Heart right ventricle (tissue), 16 donors: ENCODE measurements around the gene F10. TPM values are rescaled to one million over a fixed set of nuclear protein-coding genes. Genes with fewer than 3 reads are reported as not detected.
A peak's percentile ranks its signal among the peaks of the same experiment; 100 is the strongest.

ENCODE experiments used
- ATAC-seq, 8 donors: fragments of 200-7000 bp; cut with Tn5 transposase; one replicate each; pipeline ENCODE4 v1.9.1; 2020; ENCODE audit warnings: mild to moderate bottlenecking in 8 of 8, moderate library complexity in 8 of 8, moderate number of reproducible peaks in 1 of 8
- DNase-seq, 2 donors: peaks; one replicate each; pipeline ENCODE4 v3.0.0-alpha.2; 2020
- H3K27ac ChIP-seq, 10 donors: fragments of 200-600 bp; sonication (generic) in 2 of 10; one replicate each; pipeline versions ENCODE4 v1.5.0 to v1.8.0; 2020 to 2022; ENCODE audit warnings: mild to moderate bottlenecking in 3 of 10
- H3K27me3 ChIP-seq, 7 donors: fragments of 200-600 bp; one replicate each; pipeline ENCODE4 v1.8.0; 2021 to 2022; ENCODE audit warnings: mild to moderate bottlenecking in 2 of 7
- H3K36me3 ChIP-seq, 9 donors: fragments of 200-600 bp; sonication (generic) in 1 of 9; one replicate each; pipeline versions ENCODE4 v1.5.0 to v1.8.0; 2020 to 2022; ENCODE audit warnings: mild to moderate bottlenecking in 2 of 9
- H3K4me1 ChIP-seq, 9 donors: fragments of 200-600 bp; sonication (generic) in 1 of 9; one replicate each; pipeline versions ENCODE4 v1.5.0 to v1.8.0; 2020 to 2022; ENCODE audit warnings: mild to moderate bottlenecking in 4 of 9
- H3K4me3 ChIP-seq, 10 donors: fragments of 200-600 bp; sonication (generic) in 2 of 10; one replicate each; pipeline versions ENCODE4 v1.5.0 to v1.8.0; 2020 to 2022; ENCODE audit warnings: mild to moderate bottlenecking in 7 of 10, moderate library complexity in 2 of 10
- H3K9me3 ChIP-seq, 11 donors: fragments of 200-600 bp in 10 of 11; sonication (generic) in 2 of 11; one replicate each; pipeline versions ENCODE4 v1.5.0 to v1.8.0; 2013 to 2022; ENCODE audit warnings: mild to moderate bottlenecking in 2 of 11, control low read depth in 1 of 11, moderate library complexity in 1 of 11
- WGBS, 2 donors: extraction: QIAGEN DNeasy Blood & Tissue Kit; methylation state at CpG; one replicate each; pipeline ENCODE4 v1.1.7; 2013; ENCODE audit warnings: inconsistent platforms in 1 of 2; 5-methylcytosine and 5-hydroxymethylcytosine counted together
- intact Hi-C, 10 donors: fragments of 100-400 bp; cut with DNase I; formaldehyde crosslinking; loops; one replicate each; pipeline versions ENCODE4 v1.11.1 to v1.14.2; 2022
- polyA plus RNA-seq, 2 donors: library from polyadenylated mRNA; stranded (reverse); fragments of 200-250 nt; gene quantifications; one replicate each; pipeline ENCODE4 v1.2.3, GENCODE V29; 2013
- total RNA-seq, 10 donors: library from RNA; stranded (reverse); fragmentation: NEBNext Ultra II Directional in 3 of 10; extraction: Animal tissue kit (Norgen Biotek cat#: 25700) in 3 of 10; gene quantifications; one replicate each; pipeline versions ENCODE4 v1.2.1 to v1.2.4, GENCODE V29; 2021 to 2023
- TF ChIP-seq, protein P1 (sequence below), 9 donors: fragments of 200-600 bp; sonication (generic) in 2 of 9; IDR thresholded peaks; one replicate each; pipeline versions ENCODE4 v1.5.0 to v1.8.0; 2021 to 2022; ENCODE audit warnings: antibody characterized with exemption in 9 of 9, mild to moderate bottlenecking in 5 of 9, moderate library complexity in 1 of 9
- donor health status: Arrhythmogenic right ventricular cardiomyopathy.
- donor health status: ischemic (EF 13 %, LVEDD 7.1; RV severe dilation, severe dysfunction).
- donor health status: healthy with polysubstance abuse.
- donor health status: DM: no; HTN: yes; CAD: no.
- donor health status: DM: no; HTN: no; CAD: no.
- donor health status: ischemic (EF 25% LVEDD 6.9; RV normal size, moderate dysfunction).
- donor health status: ischemic (EF 25% LVEDD 5.7; RV mildly dilated, moderate dysfunction).
- donor health status: healthy.
- donor health status: DM: yes; HTN: yes; CAD: no.
- donor health status: Ischemic cardiomyopathy.
- donor health status: ischemic (EF 35%, LVEDD 5.7; RV mildly dilated, moderate dysfunction).
- donor health status: nonischemic (EF 11% LVEDD 7.7; RV severe dilation, severe dysfunction).
- donor health status: DM: yes; HTN: yes; CAD: no.
- donor health status: PGD.
- donor health status: ischemic (EF 29% LVEDD 5.4; RV normal size, mild dysfunction).
- donor health status: nonischemic (EF 23%, LVEDD 6.1; RV moderate dilation, normal function).

The F10 gene
- total and polyA plus RNA-seq, 12 donors: 1.7 to 15.1 (median 6.3) TPM

DNA sequence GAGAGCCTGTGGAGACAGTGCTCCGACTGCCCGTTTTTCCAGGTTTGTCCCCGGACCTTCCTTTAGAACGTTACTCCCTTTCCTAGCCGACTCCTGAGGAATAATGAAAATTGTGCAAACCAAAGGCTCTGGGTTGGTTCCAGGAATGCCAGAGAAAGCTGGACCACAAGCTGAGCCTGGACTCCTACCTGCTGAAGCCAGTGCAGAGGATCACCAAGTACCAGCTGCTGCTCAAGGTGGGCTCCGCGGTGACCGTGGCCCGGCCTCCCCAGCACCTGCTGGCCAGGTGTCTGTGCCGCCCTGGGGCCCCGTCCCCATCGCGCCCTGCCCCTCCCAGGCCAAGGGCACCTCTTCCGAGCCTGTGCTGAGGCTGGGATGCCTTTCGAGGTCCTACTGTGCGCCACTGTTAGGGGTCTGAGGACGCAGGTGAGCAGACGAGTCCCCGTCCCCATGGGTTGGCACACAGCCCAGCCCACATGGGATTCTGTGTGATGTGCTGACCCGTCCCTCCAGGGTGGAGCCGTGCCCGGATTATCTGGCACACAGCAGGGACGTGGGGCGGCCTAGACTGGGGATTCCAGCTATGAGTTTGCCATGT is 37.6 kb upstream of the F10 start:
- Histone ChIP-seq H3K36me3 (peaks cover 0 to 93% (median 4%) of the 10 kb centered on the region in 9 donors), H3K4me3 (no peak overlapping the region), H3K27ac (no peak overlapping the region), H3K9me3 (no peaks in the 10 kb centered on the region), H3K27me3 (no peaks in the 10 kb centered on the region), H3K4me1 (peaks cover 0 to 12% (median 0%) of the 10 kb centered on the region in 9 donors)
- DNase-seq: peak in 1 of 2 donors; percentile 13
- TF ChIP-seq, protein P1, sequence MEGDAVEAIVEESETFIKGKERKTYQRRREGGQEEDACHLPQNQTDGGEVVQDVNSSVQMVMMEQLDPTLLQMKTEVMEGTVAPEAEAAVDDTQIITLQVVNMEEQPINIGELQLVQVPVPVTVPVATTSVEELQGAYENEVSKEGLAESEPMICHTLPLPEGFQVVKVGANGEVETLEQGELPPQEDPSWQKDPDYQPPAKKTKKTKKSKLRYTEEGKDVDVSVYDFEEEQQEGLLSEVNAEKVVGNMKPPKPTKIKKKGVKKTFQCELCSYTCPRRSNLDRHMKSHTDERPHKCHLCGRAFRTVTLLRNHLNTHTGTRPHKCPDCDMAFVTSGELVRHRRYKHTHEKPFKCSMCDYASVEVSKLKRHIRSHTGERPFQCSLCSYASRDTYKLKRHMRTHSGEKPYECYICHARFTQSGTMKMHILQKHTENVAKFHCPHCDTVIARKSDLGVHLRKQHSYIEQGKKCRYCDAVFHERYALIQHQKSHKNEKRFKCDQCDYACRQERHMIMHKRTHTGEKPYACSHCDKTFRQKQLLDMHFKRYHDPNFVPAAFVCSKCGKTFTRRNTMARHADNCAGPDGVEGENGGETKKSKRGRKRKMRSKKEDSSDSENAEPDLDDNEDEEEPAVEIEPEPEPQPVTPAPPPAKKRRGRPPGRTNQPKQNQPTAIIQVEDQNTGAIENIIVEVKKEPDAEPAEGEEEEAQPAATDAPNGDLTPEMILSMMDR (IDR thresholded peaks at IDR 0.05): no peak
- WGBS, 2 donors: 91 to 92% methylated on average over 24 of the region's 24 CpGs
- ATAC-seq: no peak
- intact Hi-C loops: no loop called here

DNA sequence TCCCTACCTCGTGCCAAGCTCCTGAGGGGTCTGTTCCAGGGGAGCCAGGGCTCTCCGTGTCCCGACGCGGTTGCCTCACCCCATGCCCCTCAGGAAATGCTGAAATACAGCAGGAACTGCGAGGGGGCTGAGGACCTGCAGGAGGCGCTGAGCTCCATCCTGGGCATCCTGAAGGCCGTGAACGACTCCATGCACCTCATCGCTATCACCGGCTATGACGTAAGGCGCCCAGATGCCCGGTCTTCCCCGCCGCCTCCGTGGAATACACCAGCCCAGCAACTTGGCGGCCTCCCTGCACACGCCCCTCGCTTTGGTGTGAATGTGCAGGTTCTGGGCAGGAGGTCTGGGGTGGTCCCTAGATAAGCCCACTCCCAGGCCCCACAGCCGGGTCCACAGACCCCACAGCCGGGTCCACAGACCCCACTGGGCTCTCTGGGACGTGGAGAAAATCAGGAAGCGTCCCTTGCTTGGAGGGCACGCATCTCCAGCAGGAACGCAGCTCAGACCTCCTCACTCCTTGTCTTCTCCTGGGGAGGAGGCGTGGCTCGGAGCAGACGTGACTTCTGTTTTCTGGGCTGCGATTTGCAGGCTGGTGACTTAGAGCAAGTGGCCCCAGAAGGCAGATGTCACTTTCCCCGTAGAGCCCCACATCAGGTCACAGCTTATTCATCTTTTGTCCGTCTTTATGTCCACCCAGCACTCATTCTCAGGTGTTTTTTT is 36.4 kb upstream of the F10 start:
- 84 to 87% methylated on average over 32 of the region's 32 CpGs for WGBS, 2 donors

DNA sequence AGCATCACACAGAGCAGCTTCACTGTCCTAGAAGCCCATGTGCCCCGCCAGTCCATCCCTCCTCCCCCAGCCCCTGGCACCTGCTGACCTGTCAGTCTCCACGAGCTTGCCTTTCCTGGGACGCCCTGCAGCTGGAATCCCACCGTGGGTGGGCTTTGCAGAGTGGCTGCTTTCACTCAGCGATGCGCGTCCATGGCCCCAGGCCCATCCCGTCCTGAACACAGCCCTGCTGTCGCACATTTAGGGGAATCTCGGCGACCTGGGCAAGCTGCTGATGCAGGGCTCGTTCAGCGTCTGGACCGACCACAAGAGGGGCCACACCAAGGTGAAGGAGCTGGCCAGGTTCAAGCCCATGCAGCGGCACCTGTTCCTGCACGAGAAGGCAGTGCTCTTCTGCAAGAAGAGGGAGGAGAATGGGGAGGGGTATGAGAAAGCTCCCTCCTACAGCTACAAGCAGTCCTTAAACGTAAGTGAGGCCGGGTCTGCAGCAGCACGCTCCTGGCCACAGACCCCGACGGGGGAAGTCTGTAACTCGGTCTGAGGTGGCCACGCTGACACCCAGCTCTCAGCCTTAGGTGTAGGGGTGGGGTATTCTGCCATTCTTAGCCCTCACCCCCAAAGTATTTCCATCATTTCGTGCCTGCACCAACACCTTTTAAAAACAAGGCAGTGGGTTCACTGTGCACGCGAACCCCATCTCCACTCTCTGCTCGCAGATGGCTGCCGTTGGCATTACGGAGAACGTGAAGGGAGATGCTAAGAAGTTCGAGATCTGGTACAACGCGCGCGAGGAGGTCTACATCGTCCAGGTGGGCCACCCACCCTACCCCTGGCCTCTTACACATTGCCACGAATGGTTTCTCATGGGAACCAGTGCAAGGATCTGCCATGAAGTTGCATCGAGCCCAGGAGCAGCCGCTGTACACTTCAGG is 35.3 kb upstream of the F10 start:
- H3K4me3 ChIP-seq: no peak overlapping the region
- TF ChIP-seq, protein P1 (IDR thresholded peaks at IDR 0.05): no peak
- no peak overlapping the region for H3K27ac ChIP-seq
- ATAC-seq: no peak
- peaks cover 0 to 12% (median 0%) of the 10 kb centered on the region in 9 donors for H3K4me1 ChIP-seq
- no peaks in the 10 kb centered on the region for H3K27me3 ChIP-seq
- intact Hi-C loops: no loop called here
- no peak for DNase-seq
- 90 to 93% methylated on average over 39 of the region's 39 CpGs for WGBS, 2 donors
- H3K9me3 ChIP-seq: no peaks in the 10 kb centered on the region
- peaks cover 0 to 89% (median 4%) of the 10 kb centered on the region in 9 donors for H3K36me3 ChIP-seq

More for the DNA sequence above, 36.4 kb upstream of the F10 start:
- H3K36me3 ChIP-seq: peaks cover 0 to 95% (median 4%) of the 10 kb centered on the region in 9 donors
- H3K4me3 ChIP-seq: no peak overlapping the region
- peaks cover 0 to 12% (median 0%) of the 10 kb centered on the region in 9 donors for H3K4me1 ChIP-seq
- H3K9me3 ChIP-seq: no peaks in the 10 kb centered on the region
- no peak overlapping the region for H3K27ac ChIP-seq
- H3K27me3 ChIP-seq: no peaks in the 10 kb centered on the region
- DNase-seq (peak in 1 of 2 donors; percentile 7), ATAC-seq (no peak)
- intact Hi-C loops: no loop called here
- TF ChIP-seq, protein P1 (IDR thresholded peaks at IDR 0.05): no peak
